Omental fat pad (tissue), 4 donors: ENCODE results near the gene PSMB3. TPM values are rescaled to one million over a fixed set of nuclear protein-coding genes. Genes with fewer than 3 reads are reported as not detected.
A peak's percentile ranks its signal among the peaks of the same experiment; 100 is the strongest.

ENCODE experiments used
- ATAC-seq: fragments of 150-250 bp; one replicate; pipeline ENCODE4 v1.9.1; 2016; ENCODE audit warnings: mild to moderate bottlenecking, moderate library complexity; ENCODE audit not compliant: low FRiP score
- DNase-seq: peaks from one replicate; pipeline ENCODE4 v3.0.0-alpha.2; 2019; ENCODE audit warnings: low spot score
- CTCF ChIP-seq, 3 donors: fragments of 450-650 bp; IDR thresholded peaks; one replicate each; pipeline ENCODE4 v1.5.1; 2016 to 2017; ENCODE audit warnings: antibody characterized with exemption in 3 of 3, mild to moderate bottlenecking in 3 of 3, moderate library complexity in 2 of 3
- total RNA-seq, 4 donors: library from RNA; depleted of rRNA; stranded (reverse); fragments of >200 nt; gene quantifications; one replicate each; pipeline ENCODE4 v1.1.0, GENCODE V29; 2016

The PSMB3 gene
- total RNA-seq, 4 donors from 2014 or later = 140 to 169 (median 155) TPM

GRCh38 chr17:38791162-38791561 lies 38.6 kb downstream of the PSMB3 start:
- TF ChIP-seq CTCF (IDR thresholded peaks at IDR 0.05) = no peak
- ATAC-seq (no peak), DNase-seq (no peak)

- no peak for TF ChIP-seq CTCF (IDR thresholded peaks at IDR 0.05)
- DNase-seq (no peak), ATAC-seq (no peak)
These were observed 41.7 kb downstream of the PSMB3 start for GRCh38 chr17:38794221-38794620.

- ATAC-seq (no peak), DNase-seq (no peak)
- no peak for TF ChIP-seq CTCF (IDR thresholded peaks at IDR 0.05)
These were observed 44.1 kb downstream of the PSMB3 start for GRCh38 chr17:38796451-38797157.

GRCh38 chr17:38797158-38797490 lies 44.6 kb downstream of the PSMB3 start:
- ATAC-seq (no peak), DNase-seq (no peak)
- no peak for TF ChIP-seq CTCF (IDR thresholded peaks at IDR 0.05)

- ATAC-seq (no peak), DNase-seq (no peak)
- TF ChIP-seq CTCF (IDR thresholded peaks at IDR 0.05) = no peak
These were observed 45.3 kb downstream of the PSMB3 start for GRCh38 chr17:38797828-38798227.

GRCh38 chr17:38798614-38799500 lies 46.3 kb downstream of the PSMB3 start:
- no peak for DNase-seq
- TF ChIP-seq CTCF (IDR thresholded peaks at IDR 0.05) = no peak
- ATAC-seq = peak; percentile 11
